Measurements from ENCODE around the gene EXOSC3. TPM values are rescaled to one million over a fixed set of nuclear protein-coding genes. Genes with fewer than 3 reads are reported as not detected.

Gene EXOSC3
- total and polyA plus RNA-seq, 4 donors, result 23.3 to 60.8 (median 37.0) TPM

GRCh38 chr9:37801287-37801850 is 16.5 kb upstream of the EXOSC3 start:
- DNase-seq (peak in 1 of 3 donors; percentile 35), ATAC-seq (ENCODE audit: insufficient read depth, low FRiP score) (peak; percentile 42)
- H3K4me1 ChIP-seq (ENCODE audit: control insufficient read depth in 5 of 5, insufficient read depth in 5 of 5, low read length in 5 of 5), result peaks cover 0 to 15% (median 8%) of the 10 kb centered on the region in 5 donors
- WGBS, 2 donors, result 1 to 3% methylated on average over 27 to 45 of the region's 45 CpGs
- H3K4me3 ChIP-seq, result peak overlapping the region; percentile 82
- H3K27ac ChIP-seq (ENCODE audit: low read depth in 1 of 2, low read length in 1 of 2), result peak overlapping the region; percentile 78 to 86
- H3K9ac ChIP-seq (ENCODE audit: insufficient read depth in 1 of 2, low read length in 2 of 2), result peak overlapping the region; percentile 63 to 81
- TF ChIP-seq CTCF (IDR thresholded peaks at IDR 0.05; ENCODE audit: control extremely low read depth, extremely low read depth), result no peak
- H3K36me3 ChIP-seq (ENCODE audit: control insufficient read depth in 4 of 4, insufficient read depth in 4 of 4, low read length in 4 of 4), result peaks cover 0 to 4% (median under 1%) of the 10 kb centered on the region in 4 donors
- H3K27me3 ChIP-seq (ENCODE audit: control insufficient read depth in 3 of 3, insufficient read depth in 3 of 3, low read length in 2 of 3), result no peaks in the 10 kb centered on the region
- no peaks in the 10 kb centered on the region for H3K9me3 ChIP-seq (ENCODE audit: control insufficient read depth in 4 of 4, insufficient read depth in 3 of 4, low read length in 3 of 4)

GRCh38 chr9:37800631-37801286 is 15.9 kb upstream of the EXOSC3 start, which contains the start of gene DCAF10:
Gene DCAF10, plus strand, starts transcription at chr9:37800797. Its CDS starts 70 bp downstream, at chr9:37800867.
- H3K36me3 ChIP-seq (ENCODE audit: control insufficient read depth in 4 of 4, insufficient read depth in 4 of 4, low read length in 4 of 4), result peaks cover 0 to 4% (median under 1%) of the 10 kb centered on the region in 4 donors
- H3K9me3 ChIP-seq (ENCODE audit: control insufficient read depth in 4 of 4, insufficient read depth in 3 of 4, low read length in 3 of 4), result no peaks in the 10 kb centered on the region
- H3K9ac ChIP-seq (ENCODE audit: insufficient read depth in 1 of 2, low read length in 2 of 2), result peak within 1 kb of the TSS; percentile 67 to 88
- ATAC-seq (ENCODE audit: insufficient read depth, low FRiP score) (peak; percentile 98), DNase-seq (peak; percentile 86 to 93 (median 92))
- no peaks in the 10 kb centered on the region for H3K27me3 ChIP-seq (ENCODE audit: control insufficient read depth in 3 of 3, insufficient read depth in 3 of 3, low read length in 2 of 3)
- H3K27ac ChIP-seq (ENCODE audit: low read depth in 1 of 2, low read length in 1 of 2), result peak within 1 kb of the TSS; percentile 78 to 91
- peak within 1 kb of the TSS; percentile 82 for H3K4me3 ChIP-seq
- WGBS, 2 donors, result 1% methylated on average over 57 to 72 of the region's 72 CpGs
- TF ChIP-seq CTCF (IDR thresholded peaks at IDR 0.05; ENCODE audit: control extremely low read depth, extremely low read depth), result no peak
- H3K4me1 ChIP-seq (ENCODE audit: control insufficient read depth in 5 of 5, insufficient read depth in 5 of 5, low read length in 5 of 5), result peaks cover 0 to 15% (median 8%) of the 10 kb centered on the region in 5 donors

- Histone ChIP-seq H3K27me3 (ENCODE audit: control insufficient read depth in 3 of 3, insufficient read depth in 3 of 3, low read length in 2 of 3) (no peaks in the 10 kb centered on the region), H3K9ac (ENCODE audit: insufficient read depth in 1 of 2, low read length in 2 of 2) (no peak overlapping the region), H3K27ac (ENCODE audit: low read depth in 1 of 2, low read length in 1 of 2) (no peak overlapping the region), H3K4me1 (ENCODE audit: control insufficient read depth in 5 of 5, insufficient read depth in 5 of 5, low read length in 5 of 5) (peaks cover 0 to 15% (median 8%) of the 10 kb centered on the region in 5 donors), H3K9me3 (ENCODE audit: control insufficient read depth in 4 of 4, insufficient read depth in 3 of 4, low read length in 3 of 4) (no peaks in the 10 kb centered on the region), H3K4me3 (no peak overlapping the region), H3K36me3 (ENCODE audit: control insufficient read depth in 4 of 4, insufficient read depth in 4 of 4, low read length in 4 of 4) (peaks cover 0 to 4% (median under 1%) of the 10 kb centered on the region in 4 donors)
- WGBS, 2 donors, result 85 to 89% methylated on average over 1 of the region's 1 CpG
- ATAC-seq (ENCODE audit: insufficient read depth, low FRiP score) (no peak), DNase-seq (no peak)
- no peak for TF ChIP-seq CTCF (IDR thresholded peaks at IDR 0.05; ENCODE audit: control extremely low read depth, extremely low read depth)
Measured at GRCh38 chr9:37798677-37799076, 13.8 kb upstream of the EXOSC3 start.

All from lung (tissue), 12 donors.